Stimulated activated CD4-positive, alpha-beta T cell treated with anti-CD3 and anti-CD28 coated beads, Interleukin-2, amount 100 ng/mL, for 4 hours (primary cell): ENCODE measurements around the gene KAT6B.

Experiments
- DNase-seq: peaks from one replicate; pipeline ENCODE4 v3.0.0-alpha.2; 2020; ENCODE audit warnings: low read depth

Gene KAT6B

GRCh38 chr10:74921744-74922143 is 95.3 kb downstream of the KAT6B start:
- no peak for DNase-seq

DNA sequence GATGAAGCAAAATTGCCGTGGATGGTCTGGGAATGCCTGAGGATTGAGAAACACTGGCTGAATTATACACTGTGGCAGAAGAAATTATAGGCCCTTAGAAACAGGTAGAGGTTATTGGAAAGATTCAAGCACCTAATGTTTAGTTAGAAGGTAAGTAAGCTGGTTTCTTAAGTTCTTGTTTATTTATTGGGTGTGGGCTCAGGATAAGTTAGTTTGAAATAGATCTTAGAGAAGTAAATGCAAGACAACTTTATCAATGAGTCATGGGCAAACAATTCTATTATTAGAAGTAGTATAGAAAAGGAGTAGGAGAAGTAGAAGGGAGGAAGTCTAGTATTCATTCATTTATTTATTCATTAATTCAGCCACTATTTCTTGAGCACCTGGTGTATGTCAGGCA is 96.5 kb downstream of the KAT6B start:
- DNase-seq, result no peak

DNA sequence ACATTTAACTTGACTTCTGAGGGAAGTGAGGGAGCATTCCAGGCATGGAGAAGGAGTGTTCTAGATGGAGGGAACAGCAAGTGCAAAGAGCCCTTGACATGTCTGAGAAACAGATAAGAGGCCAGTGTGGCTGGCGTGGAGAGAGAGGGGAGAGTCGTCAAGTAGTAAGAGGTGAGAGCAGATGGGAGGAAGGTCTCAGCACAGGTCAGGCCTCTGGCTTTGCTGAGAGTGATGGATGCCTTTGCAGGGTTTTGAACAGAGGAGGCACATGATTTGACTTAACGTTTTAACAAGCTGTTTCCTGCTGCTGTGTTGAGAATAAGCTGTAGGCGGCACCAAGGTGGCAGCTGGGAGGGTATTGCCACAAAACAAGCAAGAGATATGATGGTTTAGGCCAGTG is 97.2 kb downstream of the KAT6B start:
- no peak for DNase-seq

DNA sequence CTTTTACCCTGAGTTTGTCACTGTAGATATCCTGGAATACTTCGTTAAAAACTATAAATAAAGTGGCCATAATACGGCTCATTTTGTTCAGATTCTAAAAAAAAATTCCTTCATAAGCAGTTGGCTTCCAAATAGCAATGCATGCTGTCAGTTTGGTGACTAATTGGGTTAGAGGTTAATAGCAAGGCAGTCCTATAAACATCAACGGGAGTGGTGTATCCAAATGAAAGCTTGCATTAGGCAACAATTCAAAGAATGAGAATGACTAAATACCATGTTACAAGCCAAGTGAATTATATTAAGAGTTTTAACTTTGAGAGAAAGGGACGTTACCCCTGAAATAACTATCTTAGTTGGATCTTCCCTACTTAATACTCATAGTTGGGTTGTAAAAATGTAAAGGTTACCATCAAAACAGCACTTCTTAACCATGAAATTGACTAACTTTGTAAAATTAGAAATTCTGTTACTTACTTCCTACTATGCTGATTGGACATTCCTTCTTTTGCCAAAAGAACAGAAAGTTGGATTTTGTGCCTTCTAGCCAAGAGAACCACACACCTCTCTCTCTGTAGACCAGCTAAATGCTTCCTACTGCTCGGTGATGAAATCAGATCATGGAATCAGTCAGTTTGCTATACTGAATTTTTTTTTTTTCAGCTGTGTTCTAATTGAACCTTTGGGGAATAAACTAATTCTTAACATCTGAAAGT is 98.0 kb downstream of the KAT6B start:
- DNase-seq, result no peak

- no peak for DNase-seq
These were observed 98.9 kb downstream of the KAT6B start for GRCh38 chr10:74925291-74925690.

GRCh38 chr10:74925708-74926107 is 99.3 kb downstream of the KAT6B start:
- no peak for DNase-seq

DNA sequence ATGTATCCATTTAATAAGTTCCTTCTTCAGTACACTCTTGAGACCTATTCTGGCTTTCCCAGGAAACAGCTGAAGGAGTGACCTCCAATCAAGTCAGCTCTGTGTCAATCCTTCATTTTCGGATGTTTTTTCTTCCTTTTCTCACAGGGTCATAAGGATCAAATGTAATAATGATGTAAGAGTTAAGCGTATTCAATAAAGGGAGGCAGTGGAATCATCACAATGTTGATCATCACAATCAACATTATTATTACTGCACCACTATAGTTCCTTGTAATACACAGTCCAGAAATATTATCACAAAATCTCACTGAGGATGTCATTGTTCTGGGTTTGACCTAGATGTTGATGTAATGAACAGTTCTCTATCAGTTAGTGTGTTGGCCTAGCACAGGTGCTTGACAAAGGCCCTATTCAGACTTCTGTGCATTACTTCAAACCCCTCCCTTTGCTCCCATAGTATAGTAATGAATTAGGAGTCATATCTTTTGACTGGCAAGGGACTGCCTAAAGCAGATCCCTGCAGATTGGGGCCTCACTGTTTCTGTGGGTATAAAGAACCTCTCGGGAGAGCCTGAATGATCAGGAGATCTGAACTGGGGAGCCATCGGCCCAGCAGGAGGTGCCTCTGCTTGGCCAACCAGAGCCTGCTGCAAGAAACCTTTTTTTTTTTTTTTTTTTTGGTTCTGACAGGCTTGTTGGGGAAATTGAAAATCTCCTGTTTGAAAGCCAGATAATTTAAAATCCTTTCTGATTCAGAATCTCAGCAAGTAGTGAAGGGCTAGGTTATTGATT is 100.6 kb downstream of the KAT6B start:
- DNase-seq, result no peak

GRCh38 chr10:74927701-74928100 is 101.3 kb downstream of the KAT6B start:
- no peak for DNase-seq

GRCh38 chr10:74928742-74929191 is 102.4 kb downstream of the KAT6B start:
- no peak for DNase-seq

- no peak for DNase-seq
These were observed 102.8 kb downstream of the KAT6B start for GRCh38 chr10:74929197-74929596.

- DNase-seq, result no peak
These were observed 104.6 kb downstream of the KAT6B start for GRCh38 chr10:74930965-74931364.

- DNase-seq, result no peak
These were observed 106.2 kb downstream of the KAT6B start for GRCh38 chr10:74932648-74933047.

- DNase-seq, result no peak
These were observed 107.9 kb downstream of the KAT6B start for GRCh38 chr10:74934100-74934812.

DNA sequence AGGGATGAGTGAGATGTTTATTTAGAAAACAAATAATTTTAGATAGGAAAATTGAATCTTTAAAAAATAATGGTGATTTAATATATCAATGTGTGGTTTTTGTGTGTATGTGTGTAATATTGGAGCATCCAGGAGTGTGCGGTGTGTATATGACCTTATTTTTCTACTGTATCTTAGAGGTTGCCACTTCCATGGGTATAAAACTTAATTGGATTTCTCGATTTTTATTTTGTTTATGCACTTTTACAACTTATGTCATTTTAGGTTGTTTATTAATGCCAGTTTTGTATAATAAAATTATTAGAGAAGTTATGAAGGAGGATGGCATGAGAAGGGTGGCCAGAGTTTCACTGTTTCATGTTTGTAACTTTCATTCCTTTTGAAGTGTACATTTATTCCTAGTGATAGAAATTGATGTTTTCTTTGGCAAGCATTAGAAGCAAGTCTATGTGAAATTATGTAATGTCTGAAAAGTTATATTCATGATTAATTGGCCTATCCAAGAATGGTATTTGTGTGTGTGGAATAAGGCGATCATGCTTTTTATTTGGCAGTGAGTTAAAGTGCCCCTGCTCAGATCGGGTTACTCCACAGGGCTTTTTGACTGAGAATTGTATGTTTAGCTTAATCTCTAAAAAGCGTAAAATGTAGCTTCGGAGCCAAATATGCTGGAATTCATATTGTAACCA is 110.3 kb downstream of the KAT6B start:
- DNase-seq, result no peak

GRCh38 chr10:74937266-74937856 is 111.0 kb downstream of the KAT6B start:
- DNase-seq, result no peak

- DNase-seq, result no peak
These were observed 117.8 kb downstream of the KAT6B start for GRCh38 chr10:74944205-74944604.

DNA sequence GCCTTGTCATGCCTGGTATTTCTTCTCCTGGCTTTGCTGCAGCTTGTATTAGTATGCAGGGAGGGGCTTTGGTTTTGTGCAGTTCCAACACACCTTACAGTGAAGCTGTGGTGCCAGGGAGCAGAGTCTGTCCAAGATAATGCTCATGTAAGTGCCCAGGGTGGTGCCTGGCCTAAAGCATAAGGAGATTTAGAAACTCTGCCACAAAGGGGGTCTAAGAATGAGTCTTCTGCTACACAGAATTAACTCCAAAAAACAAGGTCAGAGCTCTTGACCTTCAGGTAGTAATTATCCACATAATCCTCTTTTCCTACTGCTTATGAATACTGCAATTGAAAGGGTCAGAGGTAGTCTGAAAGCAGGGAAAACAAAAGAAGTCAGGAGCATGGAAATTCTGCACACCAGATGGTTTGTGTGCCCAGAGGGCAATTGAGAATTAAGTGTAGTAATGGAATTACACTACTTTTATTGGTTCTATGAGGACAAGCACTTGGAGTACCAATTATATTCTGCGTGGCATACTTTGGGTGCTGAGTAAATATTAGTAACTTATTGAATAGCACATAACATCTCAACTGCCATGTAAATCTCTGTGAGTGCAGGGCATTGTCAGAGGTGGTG is 121.5 kb downstream of the KAT6B start:
- no peak for DNase-seq

DNA sequence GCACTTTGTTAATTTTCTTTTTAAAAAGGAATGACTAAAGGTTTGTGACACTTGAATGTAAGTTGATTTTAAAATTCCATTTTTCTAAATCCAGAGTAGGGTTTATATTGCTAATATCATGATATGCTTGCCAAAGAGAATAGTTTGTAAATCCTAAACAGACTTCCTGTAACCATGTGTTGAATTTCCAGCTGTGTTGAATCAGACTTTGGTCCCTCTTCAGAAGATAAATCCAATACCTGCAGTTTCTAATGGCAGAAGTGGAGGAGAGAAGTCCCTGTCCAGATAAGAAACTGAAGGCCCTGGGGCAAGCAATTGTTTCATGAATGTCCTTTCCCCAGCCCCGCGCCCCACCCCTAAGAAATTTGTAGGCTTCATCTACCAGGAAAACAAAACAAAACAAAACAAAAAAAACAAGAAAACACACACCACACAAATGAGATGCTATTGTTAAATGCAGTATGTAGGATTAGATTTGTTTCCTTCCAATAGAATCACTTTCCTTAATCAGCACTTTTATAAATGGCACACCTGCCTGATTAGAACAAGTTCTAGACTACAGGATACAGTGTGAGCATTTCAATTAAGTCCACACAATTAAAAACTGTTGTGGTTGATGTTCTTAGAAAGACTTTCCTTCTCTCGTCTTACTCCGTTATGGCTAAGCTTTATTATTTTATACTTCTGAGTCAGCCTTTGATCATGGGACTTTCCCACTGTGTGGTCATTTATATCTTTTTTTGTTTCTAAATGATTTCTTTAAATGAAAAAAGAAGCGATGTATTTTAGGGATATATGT is 122.8 kb downstream of the KAT6B start:
- DNase-seq, result no peak

- DNase-seq, result no peak
These were observed 123.7 kb downstream of the KAT6B start for GRCh38 chr10:74949843-74950765.
